HG03565 (cell line): ENCODE data around the gene PRLR.
A peak's percentile ranks its signal among the peaks of the same experiment; 100 is the strongest.
"Not testable (repeated sequence)": the region's sequence is repeated elsewhere in the genome, so short reads cannot be mapped to it uniquely, and the experiment has no call there.

ENCODE experiments used
- ATAC-seq: cut with Tn5 transposase; IDR thresholded peaks from one replicate; pipeline ENCODE4 v1.9.1; 2021; ENCODE audit warnings: mild to moderate bottlenecking, moderate library complexity; ENCODE audit not compliant: unreplicated experiment

Gene PRLR

DNA sequence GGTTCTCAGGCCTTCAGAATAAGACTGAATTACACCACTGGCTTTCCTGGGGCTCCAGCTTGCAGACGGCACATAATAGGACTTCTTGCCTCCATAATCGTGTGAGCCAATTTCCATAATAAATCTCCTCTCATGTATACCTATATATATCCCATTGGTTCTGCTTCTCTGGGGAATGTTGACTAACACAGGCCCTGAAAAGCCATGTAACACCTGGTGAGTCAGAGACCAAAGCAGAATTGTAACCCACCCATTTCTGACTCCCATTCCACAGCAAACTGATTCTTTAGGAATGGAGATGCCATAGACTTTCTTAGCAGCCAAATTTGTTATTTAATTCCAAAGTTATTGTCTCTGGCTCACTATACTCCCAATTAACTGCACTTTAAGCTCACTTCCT, 97.1 kb downstream of the PRLR start:
- ATAC-seq: no peak

DNA sequence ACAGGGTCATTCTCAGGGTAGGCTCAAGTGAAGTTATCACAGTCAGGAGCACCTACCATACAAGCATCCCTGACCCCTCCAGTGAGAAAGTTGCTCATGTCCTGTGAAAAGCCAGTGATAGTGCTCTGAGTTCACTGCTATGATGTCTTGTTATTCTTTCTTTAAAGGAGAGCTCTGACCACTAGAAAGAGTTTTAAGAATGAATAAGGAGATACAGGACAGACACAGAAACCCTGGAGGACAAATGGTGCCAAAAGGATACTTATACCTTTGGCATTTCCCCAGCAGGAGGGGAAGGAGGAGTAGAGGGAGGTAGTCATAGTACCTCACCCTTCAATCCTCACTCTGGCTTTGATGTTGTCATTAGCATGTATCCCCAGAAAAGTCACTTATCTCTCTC, 98.6 kb downstream of the PRLR start:
- no peak for ATAC-seq

DNA sequence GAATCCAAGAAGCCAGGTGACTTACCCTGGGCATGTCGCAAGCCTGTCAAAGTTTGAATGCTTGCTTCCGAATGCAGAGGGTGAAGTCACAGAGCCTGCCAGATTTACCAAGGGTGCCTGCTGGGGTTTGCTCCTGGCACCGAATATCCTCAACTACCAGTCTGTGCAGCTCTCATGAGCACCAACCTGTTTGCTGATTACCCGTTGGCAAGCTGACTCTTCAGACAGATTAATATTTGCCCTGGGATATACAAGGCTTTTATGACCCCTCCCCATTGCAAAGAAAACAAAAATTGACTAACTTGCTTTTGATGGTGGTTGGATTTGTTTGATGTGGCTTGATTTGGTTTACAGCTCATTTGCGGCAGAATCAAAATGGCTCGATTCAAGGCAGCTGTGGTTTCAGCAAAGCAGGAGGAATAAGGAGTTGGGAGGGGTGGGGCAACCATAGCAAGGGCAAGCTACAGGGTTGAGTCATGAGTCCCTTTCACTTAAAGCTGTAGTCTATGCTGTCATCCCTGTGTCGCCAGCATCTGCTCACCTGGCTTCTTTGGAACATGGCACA, 100.3 kb downstream of the PRLR start:
- no peak for ATAC-seq

DNA sequence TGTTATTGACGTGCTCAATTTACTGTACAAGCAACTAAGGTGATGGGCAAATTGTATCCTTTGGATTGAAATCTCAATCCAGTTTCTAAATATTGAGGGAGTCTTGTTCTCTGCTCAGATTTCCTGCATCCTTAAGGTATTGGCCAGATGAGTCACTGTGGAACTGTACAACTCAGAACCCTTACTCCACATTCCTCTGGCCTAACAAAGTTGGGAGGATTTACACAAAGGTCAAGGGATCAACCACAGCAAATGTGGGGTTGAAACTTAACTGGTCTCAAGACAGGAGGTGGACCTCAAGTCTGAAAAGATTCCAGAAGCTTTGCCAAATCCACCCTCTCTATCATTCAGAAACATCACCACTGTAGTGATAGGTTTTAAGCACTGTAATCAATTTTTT, 101.0 kb downstream of the PRLR start:
- ATAC-seq: no peak

DNA sequence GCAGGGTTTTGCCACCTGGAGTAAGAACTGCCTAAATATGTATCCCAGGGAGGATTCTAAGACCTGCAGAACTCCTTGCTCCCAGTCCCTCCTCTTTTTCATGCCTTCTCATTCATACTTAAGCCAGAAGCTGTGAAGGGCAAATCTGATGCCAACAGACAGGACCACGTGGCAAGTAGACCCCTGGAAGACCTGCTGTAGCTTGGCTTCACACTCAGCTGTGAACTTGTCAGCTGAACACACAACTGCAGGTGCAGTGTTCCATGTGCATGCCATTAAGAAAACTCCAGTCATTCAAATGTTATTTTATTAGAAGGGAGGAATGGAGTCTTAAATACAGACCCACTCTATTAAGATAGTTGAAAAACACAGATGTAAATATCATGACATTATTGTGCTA, 103.3 kb downstream of the PRLR start:
- ATAC-seq: no peak

DNA sequence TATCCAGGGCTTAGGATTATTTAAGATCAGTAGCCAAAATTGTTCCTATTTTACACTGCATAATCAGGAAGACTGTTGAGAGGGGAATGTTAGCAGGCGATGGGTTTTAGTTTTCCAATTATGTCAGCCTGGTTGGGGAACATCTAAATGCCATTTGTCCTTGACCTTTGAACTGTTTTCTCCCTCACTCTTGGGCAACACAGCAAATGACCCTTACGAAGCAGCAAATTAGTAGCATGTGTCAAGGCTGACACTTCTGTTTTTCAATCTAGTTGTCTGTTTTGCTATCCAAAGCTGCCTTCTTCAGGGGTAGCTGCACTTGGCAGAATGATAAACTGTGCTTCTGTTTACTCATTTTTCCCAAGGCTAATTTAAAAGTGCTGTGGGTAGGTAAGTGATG, 104.5 kb downstream of the PRLR start:
- ATAC-seq: no peak

DNA sequence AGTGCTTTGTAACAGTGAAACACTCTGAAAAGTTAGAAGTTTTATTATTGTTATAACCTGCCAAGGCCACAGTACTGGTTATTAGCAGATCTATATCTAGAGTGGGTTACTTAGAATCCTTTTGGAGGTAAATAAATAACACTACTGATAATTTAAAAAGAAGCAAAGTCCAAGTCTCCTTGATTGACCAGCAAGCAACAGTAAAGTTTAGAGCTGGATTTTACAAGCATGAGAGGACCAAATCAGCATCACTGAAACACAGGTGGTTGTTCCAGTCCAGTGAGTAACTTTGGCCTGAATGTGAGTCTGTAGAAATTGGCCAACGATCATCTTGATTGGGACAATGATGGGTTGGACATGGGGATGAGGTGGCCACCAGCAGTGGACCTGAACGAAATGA, 105.4 kb downstream of the PRLR start:
- ATAC-seq: no peak

DNA sequence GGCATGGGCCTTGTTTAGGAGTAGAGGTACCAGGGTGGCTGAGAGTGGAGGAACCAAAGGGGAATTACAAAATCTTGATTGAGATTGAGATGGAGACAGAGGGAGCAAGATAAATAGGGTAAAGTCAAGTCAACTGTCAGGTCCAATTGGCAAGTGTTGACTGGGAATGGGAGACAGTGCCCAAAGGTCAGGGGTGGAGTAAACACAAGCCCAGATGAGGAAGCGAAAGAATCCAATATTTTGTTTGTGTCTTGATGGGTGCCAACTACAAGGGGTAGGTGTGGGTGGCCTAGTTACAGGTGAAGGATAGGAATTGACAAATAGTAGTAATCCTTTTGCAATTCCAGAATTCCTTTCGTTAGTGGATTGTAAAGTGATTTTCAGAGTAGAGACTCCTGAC, 107.5 kb downstream of the PRLR start:
- ATAC-seq: no peak

DNA sequence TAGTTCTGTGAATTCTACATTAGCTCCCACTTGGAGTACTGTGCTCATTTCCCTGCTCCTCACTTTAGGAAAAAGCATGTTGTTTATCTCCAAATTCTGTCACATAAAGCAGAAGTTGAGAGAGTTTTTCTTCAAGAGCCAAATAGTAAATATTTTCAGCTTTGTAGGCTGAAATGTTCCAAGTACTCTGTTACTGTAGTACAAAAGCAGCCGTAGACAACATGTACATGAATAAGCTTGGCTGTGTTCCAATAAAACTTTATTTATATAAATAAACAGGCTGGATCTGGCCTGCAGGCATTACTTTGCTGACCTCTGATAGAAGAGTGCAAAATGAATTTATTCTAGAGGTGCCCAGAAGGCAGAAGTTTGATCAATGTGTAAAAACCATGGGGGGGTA, 109.6 kb downstream of the PRLR start:
- ATAC-seq: no peak

DNA sequence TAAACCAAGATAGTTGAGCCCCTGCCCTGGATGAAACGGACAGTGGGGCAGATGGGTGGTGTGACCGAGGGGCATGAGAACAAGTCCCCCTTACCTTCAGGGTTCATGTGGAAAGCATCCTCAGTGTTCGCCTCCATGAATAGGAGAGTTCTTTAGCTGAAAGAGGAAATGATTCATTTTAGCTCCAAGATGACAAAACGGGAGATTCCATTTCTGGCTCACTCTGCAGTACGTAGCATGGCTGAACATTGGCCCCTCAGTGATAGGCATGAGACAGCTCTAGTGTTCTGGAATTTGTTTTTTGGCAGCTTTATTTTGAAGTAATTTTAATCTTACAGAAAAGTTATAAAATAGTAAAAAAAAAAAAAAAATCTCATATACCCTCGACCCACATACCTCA, 112.3 kb downstream of the PRLR start:
- ATAC-seq: peak; percentile 87

DNA sequence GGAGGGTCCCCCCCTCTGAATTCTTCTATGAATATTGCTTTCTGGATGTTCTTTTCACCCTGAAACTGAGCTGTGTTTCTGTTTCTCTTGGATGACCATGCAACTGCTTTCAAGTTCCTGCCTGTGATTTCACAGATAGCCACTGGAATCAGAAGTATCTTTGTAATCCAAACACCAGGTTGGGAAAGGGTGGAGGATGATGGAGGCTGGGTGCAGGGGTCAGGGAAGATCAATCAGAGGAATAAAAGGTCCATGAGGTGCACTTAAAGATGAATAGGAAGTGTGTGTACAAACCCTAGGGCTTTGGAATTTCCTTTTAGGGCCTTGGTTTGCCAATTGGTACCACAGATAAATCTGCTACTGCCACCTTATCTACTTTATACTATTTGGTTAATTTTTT, 114.4 kb downstream of the PRLR start:
- ATAC-seq: no peak

DNA sequence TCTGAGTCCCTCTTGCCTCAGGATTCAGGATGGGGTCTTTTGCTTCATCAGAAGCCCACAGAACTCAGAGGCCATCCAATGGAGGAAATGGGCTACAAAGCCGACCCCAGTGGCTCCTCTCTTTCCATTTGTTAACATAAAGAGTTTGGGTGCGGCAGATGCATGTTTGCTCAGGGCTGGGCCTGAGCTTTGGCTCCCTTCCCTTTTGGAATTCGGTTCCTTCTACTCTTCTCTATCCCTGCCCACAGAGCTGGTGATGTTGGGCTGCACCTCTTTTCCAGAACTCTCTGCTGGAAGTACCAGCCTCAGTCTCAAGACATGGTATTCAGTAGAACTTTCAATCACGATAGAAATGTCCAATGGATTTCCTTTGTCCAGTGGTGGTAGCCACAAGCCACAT, 115.6 kb downstream of the PRLR start:
- ATAC-seq: no peak

DNA sequence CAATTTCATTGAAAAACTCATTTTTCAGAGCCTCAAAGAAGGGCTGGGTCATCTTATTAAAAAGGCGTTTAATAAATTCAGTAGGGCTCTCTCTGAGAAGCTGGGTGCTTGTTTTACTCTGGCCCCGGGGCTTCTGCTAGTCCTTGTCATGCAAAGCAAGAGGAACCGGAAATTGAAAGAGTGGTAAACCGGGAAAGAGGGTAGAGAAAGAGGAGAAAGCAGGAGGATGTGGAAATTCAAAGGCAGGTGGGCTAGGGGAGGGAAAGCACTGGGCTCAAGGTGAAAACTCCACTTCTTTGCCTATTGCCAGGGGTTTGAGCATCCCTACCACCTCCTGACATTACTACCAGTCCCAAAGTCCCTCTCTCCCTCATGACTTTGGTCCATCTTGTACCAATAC, 118.0 kb downstream of the PRLR start:
- ATAC-seq: no peak

DNA sequence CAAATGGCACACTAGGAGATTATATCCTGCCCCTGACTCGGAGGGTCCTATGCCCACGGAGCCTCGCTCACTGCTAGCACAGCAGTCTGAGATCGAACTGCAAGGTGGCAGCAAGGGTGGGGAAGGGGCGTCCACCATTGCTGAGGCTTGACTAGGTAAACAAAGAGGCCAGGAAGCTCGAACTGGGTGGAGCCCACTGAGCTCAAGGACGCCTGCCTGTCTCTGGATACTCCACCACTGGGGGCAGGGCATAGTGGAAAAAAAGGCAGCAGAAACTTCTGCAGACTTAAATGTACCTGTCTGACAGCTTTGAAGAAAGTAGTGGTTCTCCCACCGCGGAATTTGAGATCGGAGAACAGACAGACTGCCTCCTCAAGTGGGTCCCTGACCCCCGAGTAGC, 125.7 kb downstream of the PRLR start:
- not testable (repeated sequence) for ATAC-seq

DNA sequence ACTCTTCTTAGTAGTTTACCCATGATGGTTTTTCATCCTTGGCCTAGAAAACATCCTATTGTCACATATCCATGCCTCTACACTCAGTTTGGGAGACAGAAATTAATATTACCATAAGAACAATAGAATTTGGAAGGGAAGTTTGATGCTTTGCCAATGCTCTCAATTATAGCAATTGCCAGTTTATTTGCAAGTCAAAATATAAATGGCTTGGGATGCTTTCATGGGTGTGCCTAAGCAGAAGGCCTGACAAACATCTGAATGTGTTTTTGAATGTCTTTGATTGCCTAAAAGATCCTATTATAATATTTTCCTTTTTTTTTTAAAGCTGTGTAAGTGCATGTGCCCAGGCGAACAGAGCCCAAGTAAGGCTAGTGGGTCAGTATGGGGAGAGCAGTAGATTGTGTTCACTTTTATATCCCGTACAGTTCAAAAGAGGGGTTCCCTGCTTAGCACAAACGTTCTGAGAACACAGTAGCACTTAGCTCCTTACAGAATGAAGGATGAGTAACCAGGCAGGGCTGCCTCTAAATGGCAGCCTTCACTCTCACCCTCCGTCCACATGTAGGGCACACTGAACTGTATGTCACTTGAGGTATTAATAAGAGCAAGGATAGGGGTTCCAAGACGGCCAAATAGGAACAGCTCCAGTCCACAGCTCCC, 126.5 kb downstream of the PRLR start:
- no peak for ATAC-seq

DNA sequence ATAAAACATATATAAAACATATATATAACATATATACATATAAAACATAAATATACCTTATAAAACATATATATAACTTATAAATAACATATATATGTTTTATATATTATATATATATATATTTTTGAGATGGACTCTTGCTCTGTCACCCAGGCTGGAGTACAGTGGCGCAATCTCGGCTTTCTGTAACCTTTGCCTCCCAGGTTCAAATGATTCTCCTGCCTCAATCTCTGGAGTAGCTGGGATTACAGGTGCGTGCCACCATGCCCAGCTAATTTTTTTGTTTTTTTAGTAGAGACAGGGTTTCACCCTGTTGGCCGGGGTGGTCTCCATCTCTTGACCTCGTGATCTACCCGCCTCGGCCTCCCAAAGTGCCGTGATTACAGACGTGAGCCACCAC, 128.6 kb downstream of the PRLR start:
- not testable (repeated sequence) for ATAC-seq

DNA sequence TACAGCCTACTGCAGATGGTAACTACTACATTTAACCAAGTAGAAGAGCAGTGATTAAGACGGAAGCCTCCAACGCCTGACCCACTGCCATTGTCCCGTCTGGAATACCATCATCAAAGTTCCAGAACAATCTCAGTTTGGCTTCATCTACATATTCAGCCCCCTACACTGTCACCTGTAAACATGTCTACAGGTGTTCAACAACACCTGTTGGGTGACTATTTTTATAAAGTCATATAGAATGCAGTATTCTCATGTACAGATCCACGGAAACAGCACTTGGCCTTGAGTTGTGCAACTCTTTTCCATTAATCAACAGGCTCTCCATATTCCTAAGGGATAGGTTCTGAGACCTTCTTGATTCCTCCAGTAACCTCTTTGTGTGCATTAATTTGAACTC, 129.3 kb downstream of the PRLR start:
- ATAC-seq: no peak

DNA sequence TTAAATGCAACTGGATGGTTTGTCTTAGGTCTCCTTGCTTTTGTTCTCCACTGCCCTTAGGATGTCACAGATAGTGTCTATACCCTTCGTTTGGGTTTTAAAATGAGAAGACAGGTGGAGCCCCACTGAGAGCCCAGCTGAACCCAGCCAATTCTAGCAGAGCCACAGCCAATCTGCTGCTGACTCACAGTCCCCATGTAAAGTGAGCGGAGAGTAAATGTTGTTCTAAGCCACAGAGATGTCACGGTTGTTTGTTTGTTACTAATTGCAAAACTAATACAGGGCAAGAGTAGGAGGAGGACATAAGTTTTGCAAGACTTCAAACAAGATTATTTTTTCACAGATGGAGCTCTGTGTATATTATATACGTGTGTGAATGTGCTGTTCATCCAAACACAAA, 132.1 kb downstream of the PRLR start:
- no peak for ATAC-seq

DNA sequence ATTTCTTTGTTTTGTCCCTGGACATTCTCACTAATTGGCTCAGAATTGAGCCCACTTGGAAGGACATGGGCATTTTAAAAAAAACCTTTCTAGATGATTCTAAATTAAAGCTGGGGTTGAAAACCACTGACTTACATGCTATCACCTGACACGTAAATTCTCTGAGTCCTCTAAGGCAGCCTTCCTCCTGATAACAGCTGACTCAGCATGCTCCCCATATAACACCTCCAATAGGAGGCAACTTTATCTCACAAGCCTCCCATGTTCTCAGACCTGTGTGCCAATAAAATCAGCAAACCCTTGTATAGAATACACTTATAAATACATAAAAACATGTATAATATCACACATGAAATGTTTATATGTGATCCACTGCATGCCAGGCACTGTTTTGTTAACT, 133.4 kb downstream of the PRLR start:
- no peak for ATAC-seq

DNA sequence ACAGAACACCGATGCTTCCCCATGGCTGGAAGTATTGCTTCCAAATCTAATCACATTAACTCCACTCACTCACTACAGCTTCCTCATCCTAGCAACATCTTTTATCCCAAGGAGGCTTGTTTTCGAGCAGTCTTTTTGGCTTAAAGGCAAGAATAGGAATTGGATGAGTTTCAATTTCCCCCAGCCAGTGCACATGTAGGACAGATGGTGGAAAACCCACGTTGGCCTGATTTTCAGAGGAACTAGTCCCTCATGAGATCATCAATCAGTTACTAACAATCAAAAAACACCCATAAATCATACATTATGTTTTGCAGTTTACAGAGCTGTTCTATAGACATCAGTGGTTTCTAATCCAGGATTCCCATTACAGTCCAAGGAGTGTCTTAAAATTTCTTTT, 134.1 kb downstream of the PRLR start:
- ATAC-seq: no peak

DNA sequence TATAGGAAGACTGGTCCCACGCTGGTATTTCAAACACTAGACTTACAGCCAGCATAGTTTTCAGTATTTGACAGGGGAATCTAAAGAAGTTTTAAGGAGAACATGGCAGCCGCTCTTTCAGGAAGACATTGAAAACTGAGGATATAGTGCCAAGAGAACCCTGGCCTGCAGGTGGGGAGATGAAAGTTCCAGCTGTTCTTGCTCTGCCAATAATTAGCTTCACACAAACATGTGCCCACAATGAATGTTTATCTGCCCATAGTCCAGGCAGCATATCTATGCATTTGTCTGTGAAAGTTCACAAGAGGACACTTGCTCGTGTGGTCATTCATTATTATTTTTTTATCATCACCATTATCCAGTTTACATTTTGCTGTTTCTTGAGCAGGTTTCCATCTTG, 134.9 kb downstream of the PRLR start:
- ATAC-seq: no peak

DNA sequence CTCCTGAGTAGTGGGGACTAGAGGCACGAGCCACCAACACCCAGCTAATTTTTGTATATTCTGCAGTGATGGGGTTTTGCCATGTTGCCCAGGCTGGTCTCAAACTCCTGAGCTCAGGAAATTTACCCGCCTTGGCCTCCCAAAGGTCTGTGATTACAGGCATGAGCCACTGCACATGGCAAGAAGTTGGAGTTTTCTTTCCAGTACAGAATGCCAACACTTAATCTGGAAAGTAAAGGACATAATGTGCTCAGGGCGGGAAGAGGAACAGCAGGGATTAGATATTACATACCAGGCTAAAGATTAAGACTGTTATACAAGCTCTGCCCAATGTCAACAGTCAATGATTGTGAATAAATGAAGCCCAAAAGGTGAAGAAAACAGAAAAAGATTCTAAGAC, 135.3 kb downstream of the PRLR start:
- ATAC-seq: no peak

DNA sequence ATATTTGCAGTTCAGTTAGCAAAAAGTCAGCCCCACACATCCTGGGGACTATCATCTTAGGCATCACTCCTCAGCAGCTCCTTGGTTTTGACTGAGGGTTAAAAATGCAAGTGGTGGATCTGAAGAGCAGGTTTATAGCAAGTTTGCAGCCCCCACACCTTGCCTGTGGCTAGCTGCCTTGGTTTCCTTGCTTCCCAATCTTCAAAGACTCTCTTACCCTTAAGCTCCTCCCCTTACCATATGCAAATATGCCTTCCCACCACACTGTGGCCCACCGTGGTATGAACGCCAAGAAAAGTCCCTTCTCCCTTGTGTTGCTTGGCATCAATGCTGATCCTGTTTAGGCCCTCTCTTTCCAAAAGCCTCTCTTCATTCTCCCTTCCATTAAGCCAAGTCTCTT, 137.6 kb downstream of the PRLR start:
- ATAC-seq: no peak
